Measurements from ENCODE around the gene ADRM1. TPM values are rescaled to one million over a fixed set of nuclear protein-coding genes. Genes with fewer than 3 reads are reported as not detected.

ADRM1 gene
- total RNA-seq, 1 experiment from 2014 or later = 160 TPM

GRCh38 chr20:62344782-62345181, 42.0 kb downstream of the ADRM1 start (continued):
- TF ChIP-seq, protein P1, sequence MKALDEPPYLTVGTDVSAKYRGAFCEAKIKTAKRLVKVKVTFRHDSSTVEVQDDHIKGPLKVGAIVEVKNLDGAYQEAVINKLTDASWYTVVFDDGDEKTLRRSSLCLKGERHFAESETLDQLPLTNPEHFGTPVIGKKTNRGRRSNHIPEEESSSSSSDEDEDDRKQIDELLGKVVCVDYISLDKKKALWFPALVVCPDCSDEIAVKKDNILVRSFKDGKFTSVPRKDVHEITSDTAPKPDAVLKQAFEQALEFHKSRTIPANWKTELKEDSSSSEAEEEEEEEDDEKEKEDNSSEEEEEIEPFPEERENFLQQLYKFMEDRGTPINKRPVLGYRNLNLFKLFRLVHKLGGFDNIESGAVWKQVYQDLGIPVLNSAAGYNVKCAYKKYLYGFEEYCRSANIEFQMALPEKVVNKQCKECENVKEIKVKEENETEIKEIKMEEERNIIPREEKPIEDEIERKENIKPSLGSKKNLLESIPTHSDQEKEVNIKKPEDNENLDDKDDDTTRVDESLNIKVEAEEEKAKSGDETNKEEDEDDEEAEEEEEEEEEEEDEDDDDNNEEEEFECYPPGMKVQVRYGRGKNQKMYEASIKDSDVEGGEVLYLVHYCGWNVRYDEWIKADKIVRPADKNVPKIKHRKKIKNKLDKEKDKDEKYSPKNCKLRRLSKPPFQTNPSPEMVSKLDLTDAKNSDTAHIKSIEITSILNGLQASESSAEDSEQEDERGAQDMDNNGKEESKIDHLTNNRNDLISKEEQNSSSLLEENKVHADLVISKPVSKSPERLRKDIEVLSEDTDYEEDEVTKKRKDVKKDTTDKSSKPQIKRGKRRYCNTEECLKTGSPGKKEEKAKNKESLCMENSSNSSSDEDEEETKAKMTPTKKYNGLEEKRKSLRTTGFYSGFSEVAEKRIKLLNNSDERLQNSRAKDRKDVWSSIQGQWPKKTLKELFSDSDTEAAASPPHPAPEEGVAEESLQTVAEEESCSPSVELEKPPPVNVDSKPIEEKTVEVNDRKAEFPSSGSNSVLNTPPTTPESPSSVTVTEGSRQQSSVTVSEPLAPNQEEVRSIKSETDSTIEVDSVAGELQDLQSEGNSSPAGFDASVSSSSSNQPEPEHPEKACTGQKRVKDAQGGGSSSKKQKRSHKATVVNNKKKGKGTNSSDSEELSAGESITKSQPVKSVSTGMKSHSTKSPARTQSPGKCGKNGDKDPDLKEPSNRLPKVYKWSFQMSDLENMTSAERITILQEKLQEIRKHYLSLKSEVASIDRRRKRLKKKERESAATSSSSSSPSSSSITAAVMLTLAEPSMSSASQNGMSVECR (CRISPR knock-in tag; IDR thresholded peaks at IDR 0.05; ENCODE audit: borderline replicate concordance) = no peak
- no peak for TF ChIP-seq TEAD4 (CRISPR knock-in tag; IDR thresholded peaks at IDR 0.05)

DNA sequence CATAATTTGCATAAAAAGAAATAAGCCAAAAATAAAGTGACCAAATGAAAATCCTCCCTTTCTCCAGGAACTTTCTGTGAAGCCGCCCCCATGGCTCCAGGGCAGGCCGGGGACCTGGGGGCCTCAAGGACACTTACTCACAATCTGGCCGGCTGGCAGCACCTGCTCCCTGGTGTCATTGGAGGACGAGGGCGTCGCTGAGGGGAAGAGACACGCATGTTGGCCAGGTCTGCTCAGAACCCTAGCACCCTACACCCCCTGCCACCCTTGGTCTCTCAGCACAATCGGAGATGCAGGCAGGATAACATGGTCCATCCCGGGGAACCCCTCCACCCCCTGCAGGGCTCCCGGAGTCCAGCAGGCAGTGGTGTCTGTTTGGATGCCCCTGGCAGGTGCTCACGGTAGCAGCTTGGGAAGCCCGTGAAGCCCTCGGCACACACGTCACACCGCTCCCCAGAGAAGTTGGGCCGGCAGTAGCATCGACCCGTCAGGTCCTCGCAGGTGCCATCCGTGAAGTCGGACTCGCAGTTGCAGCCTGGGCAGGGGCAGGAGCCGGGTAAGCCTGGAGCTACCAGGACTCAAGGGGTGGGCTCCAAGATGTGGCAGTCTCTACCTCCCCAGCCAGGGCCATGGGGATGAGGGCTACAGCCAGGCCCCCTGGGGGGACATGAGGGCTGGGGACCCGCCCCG, 43.0 kb downstream of the ADRM1 start:
- TF ChIP-seq PRDM15 (CRISPR knock-in tag; IDR thresholded peaks at IDR 0.05) = no peak
- TF ChIP-seq ATF6 (CRISPR knock-in tag; IDR thresholded peaks at IDR 0.05) = no peak
- no peak for TF ChIP-seq NFE2L1 (CRISPR knock-in tag; IDR thresholded peaks at IDR 0.05)
- POLR2A ChIA-PET = interaction anchor here (0.6 kb wide), 1 partner anchor 338 kb away, joined by 3 read pairs; no protein-coding TSS in a partner anchor
- CTCF ChIA-PET = interaction anchor here (1.4 kb wide), 1 partner anchor 23 kb away, joined by 8 read pairs; no protein-coding TSS in a partner anchor
- peaks cover 2% of the 10 kb centered on the region; the same call in 1 of the 2 replicates for H3K4me1 Mint-ChIP-seq
- DNase-seq (ENCODE audit: low spot score) (no peak), ATAC-seq (no peak)
- H3K9me3 Mint-ChIP-seq = peaks cover 9% of the 10 kb centered on the region
- H3K27me3 Mint-ChIP-seq (ENCODE audit: low read depth) = no peaks in the 10 kb centered on the region
- no peak overlapping the region for H3K4me3 Mint-ChIP-seq
- peaks cover 69% of the 10 kb centered on the region for H3K36me3 Mint-ChIP-seq
- no peak overlapping the region for H3K27ac Mint-ChIP-seq

GRCh38 chr20:62346398-62347150, 43.8 kb downstream of the ADRM1 start:
- ChIA-PET CTCF (no interaction called here), POLR2A (no interaction called here)
- Mint-ChIP-seq H3K27me3 (ENCODE audit: low read depth) (no peaks in the 10 kb centered on the region), H3K36me3 (peaks cover 68% of the 10 kb centered on the region), H3K27ac (no peak overlapping the region), H3K4me1 (peaks cover 2% of the 10 kb centered on the region; the same call in 1 of the 2 replicates), H3K9me3 (peaks cover 9% of the 10 kb centered on the region), H3K4me3 (no peak overlapping the region)
- DNase-seq (ENCODE audit: low spot score) (no peak), ATAC-seq (no peak)
- TF ChIP-seq SP1 (CRISPR knock-in tag; conservative IDR thresholded peaks at IDR 0.05) (no peak), FOXJ3 (CRISPR knock-in tag; IDR thresholded peaks at IDR 0.05; ENCODE audit: borderline replicate concordance) (no peak), TP53 (CRISPR knock-in tag; IDR thresholded peaks at IDR 0.05) (no peak), GTF2I (CRISPR knock-in tag; conservative IDR thresholded peaks at IDR 0.05) (no peak), NR3C1 (CRISPR knock-in tag; conservative IDR thresholded peaks at IDR 0.05; ENCODE audit: low read depth) (no peak), CDX4 (CRISPR knock-in tag; IDR thresholded peaks at IDR 0.05; ENCODE audit: borderline replicate concordance) (no peak), FOXP1 (CRISPR knock-in tag; IDR thresholded peaks at IDR 0.05; ENCODE audit: borderline replicate concordance) (no peak), ZNF317 (CRISPR knock-in tag; IDR thresholded peaks at IDR 0.05; ENCODE audit: borderline replicate concordance, low read depth) (no peak), GABPB1 (CRISPR knock-in tag; IDR thresholded peaks at IDR 0.05) (no peak), ZSCAN18 (CRISPR knock-in tag; IDR thresholded peaks at IDR 0.05) (no peak)
- TF ChIP-seq, protein P2, sequence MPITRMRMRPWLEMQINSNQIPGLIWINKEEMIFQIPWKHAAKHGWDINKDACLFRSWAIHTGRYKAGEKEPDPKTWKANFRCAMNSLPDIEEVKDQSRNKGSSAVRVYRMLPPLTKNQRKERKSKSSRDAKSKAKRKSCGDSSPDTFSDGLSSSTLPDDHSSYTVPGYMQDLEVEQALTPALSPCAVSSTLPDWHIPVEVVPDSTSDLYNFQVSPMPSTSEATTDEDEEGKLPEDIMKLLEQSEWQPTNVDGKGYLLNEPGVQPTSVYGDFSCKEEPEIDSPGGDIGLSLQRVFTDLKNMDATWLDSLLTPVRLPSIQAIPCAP (CRISPR knock-in tag; IDR thresholded peaks at IDR 0.05) = no peak
- TF ChIP-seq, protein P3, sequence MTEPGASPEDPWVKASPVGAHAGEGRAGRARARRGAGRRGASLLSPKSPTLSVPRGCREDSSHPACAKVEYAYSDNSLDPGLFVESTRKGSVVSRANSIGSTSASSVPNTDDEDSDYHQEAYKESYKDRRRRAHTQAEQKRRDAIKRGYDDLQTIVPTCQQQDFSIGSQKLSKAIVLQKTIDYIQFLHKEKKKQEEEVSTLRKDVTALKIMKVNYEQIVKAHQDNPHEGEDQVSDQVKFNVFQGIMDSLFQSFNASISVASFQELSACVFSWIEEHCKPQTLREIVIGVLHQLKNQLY (CRISPR knock-in tag; IDR thresholded peaks at IDR 0.05) = no peak
